ENCODE measurements around the gene KCNK18.

DNA sequence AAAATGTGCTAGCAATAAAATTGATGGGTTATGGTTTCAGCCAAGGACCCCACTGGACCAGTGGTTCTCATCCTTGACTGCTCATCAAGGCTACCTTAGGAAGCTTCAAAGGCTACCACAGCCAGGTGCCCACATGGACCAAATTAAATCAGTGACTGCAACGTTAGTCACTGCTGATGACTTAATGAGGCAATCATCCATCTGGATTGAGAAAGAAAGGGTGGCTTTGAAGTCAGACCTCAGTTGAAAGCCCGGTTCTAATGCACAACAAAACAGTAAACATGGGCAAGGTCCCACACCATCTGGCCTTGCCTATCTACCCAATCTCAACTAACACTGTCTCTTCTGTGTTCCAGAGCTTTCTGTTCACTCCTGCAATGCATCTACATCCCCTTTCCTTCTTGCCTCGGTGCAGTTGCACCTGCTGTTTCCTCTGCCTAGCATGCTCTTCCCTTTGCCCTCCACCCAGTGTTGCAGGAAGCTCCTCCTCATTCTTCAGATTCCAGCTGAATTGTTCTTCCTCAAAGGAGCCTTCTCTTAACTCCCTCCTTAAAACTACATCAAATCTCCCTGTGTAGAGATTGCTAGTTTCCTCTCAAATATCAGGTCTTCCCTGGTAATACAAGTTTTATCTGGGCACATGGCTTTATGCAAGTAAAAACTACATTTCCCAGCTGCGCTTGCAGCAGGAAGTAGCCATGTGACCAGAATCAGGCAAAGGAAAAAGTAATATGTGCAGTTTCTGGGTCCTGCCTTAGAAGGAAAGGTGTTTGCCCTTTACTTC lies 10.3 kb upstream of the KCNK18 start:
- TF ChIP-seq, protein P1, sequence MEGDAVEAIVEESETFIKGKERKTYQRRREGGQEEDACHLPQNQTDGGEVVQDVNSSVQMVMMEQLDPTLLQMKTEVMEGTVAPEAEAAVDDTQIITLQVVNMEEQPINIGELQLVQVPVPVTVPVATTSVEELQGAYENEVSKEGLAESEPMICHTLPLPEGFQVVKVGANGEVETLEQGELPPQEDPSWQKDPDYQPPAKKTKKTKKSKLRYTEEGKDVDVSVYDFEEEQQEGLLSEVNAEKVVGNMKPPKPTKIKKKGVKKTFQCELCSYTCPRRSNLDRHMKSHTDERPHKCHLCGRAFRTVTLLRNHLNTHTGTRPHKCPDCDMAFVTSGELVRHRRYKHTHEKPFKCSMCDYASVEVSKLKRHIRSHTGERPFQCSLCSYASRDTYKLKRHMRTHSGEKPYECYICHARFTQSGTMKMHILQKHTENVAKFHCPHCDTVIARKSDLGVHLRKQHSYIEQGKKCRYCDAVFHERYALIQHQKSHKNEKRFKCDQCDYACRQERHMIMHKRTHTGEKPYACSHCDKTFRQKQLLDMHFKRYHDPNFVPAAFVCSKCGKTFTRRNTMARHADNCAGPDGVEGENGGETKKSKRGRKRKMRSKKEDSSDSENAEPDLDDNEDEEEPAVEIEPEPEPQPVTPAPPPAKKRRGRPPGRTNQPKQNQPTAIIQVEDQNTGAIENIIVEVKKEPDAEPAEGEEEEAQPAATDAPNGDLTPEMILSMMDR (IDR thresholded peaks at IDR 0.05) = no peak
- TF ChIP-seq EP300 (IDR thresholded peaks at IDR 0.05) = no peak

Data from upper lobe of left lung (tissue), 4 donors.